HS-27A (cell line): ENCODE measurements around the gene FGF23.
"Not testable (repeated sequence)": the region's sequence is repeated elsewhere in the genome, so short reads cannot be mapped to it uniquely, and the experiment has no call there.

Source experiments
- DNase-seq: peaks from one replicate; pipeline ENCODE4 v3.0.0-alpha.2; 2012; ENCODE audit warnings: low read depth, missing footprints

Gene FGF23

GRCh38 chr12:4379405-4379804, at the start of gene FGF23:
Gene FGF23 (minus strand): TSS chr12:4379712. CDS start chr12:4379582, 130 bp downstream.
- no peak for DNase-seq

GRCh38 chr12:4424422-4424821, 44.9 kb upstream of the FGF23 start:
- DNase-seq: no peak

- no peak for DNase-seq
Measured at GRCh38 chr12:4423528-4424195, 44.1 kb upstream of the FGF23 start.

GRCh38 chr12:4422985-4423384, 43.5 kb upstream of the FGF23 start:
- no peak for DNase-seq

- DNase-seq: peak; percentile 11
Measured at GRCh38 chr12:4421590-4422031, 42.1 kb upstream of the FGF23 start.

GRCh38 chr12:4420138-4420670, 40.7 kb upstream of the FGF23 start:
- no peak for DNase-seq

- no peak for DNase-seq
Measured at GRCh38 chr12:4418913-4419312, 39.4 kb upstream of the FGF23 start.

- no peak for DNase-seq
Measured at GRCh38 chr12:4417936-4418335, 38.4 kb upstream of the FGF23 start.

GRCh38 chr12:4417455-4417854, 37.9 kb upstream of the FGF23 start:
- DNase-seq: no peak

GRCh38 chr12:4416276-4416675, 36.8 kb upstream of the FGF23 start:
- DNase-seq: no peak

- no peak for DNase-seq
Measured at GRCh38 chr12:4412465-4412864, 33.0 kb upstream of the FGF23 start.

- no peak for DNase-seq
Measured at GRCh38 chr12:4412056-4412455, 32.5 kb upstream of the FGF23 start.

- DNase-seq: no peak
Measured at GRCh38 chr12:4407136-4407535, 27.6 kb upstream of the FGF23 start.

- DNase-seq: not testable (repeated sequence)
Measured at GRCh38 chr12:4404877-4405637, 25.5 kb upstream of the FGF23 start.

- no peak for DNase-seq
Measured at GRCh38 chr12:4402996-4403395, 23.5 kb upstream of the FGF23 start.

- DNase-seq: no peak
Measured at GRCh38 chr12:4401117-4401516, 21.6 kb upstream of the FGF23 start.

GRCh38 chr12:4395818-4396217, 16.3 kb upstream of the FGF23 start:
- no peak for DNase-seq

GRCh38 chr12:4393211-4393610, 13.7 kb upstream of the FGF23 start:
- no peak for DNase-seq

GRCh38 chr12:4392223-4392742, 12.8 kb upstream of the FGF23 start:
- no peak for DNase-seq

GRCh38 chr12:4388662-4389061, 9.2 kb upstream of the FGF23 start:
- DNase-seq: no peak

- DNase-seq: no peak
Measured at GRCh38 chr12:4388032-4388431, 8.5 kb upstream of the FGF23 start.

- no peak for DNase-seq
Measured at GRCh38 chr12:4387607-4388006, 8.1 kb upstream of the FGF23 start.

GRCh38 chr12:4386801-4387200, 7.3 kb upstream of the FGF23 start:
- no peak for DNase-seq
